NCI-H187 (cell line): ENCODE measurements around the gene BCL2.
A peak's percentile ranks its signal among the peaks of the same experiment; 100 is the strongest.
"Not testable (repeated sequence)": the region's sequence is repeated elsewhere in the genome, so short reads cannot be mapped to it uniquely, and the experiment has no call there.

Experiments used
- DNase-seq, 2 experiments: peaks; one replicate each; lab custom pipeline; 2025; lab: John Stamatoyannopoulos, UW

Gene BCL2

DNA sequence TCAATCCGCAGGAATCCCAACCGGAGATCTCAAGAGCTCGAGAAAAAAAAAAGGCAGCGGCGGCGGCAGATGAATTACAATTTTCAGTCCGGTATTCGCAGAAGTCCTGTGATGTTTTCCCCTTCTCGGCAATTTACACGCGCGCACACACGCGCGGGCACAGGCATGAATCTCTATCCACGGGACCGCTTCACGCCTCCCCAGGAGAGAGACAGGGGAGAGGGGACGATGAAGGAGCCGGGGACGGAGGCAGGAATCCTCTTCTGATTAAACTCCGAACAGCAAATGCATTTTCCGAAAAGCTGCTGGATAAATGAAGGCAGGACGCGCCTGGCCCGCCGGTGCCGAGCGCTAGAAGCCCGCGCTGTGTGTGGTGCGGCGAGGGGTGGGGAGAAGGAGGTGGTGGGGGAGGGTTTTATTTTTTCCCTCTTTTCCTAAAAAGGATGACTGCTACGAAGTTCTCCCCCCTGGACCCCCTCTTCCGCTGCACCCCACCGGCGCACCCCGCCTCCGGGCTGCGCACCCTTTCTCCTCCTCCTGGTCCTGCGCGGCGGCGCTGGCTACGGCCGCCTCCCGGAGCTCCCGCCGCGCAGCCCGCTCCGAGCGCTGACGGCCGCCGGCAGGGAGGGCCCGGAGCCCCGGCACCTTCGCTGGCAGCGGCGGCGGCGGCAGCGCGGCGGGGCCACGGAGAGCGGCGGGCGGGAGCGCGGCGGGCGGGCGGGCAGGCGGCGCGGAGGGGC is at the start of gene BCL2:
Gene BCL2, minus strand, starts transcription at position 387 of the 740 bp plus-strand sequence.
- DNase-seq = peak in 1 of 2 experiments; percentile 41

DNA sequence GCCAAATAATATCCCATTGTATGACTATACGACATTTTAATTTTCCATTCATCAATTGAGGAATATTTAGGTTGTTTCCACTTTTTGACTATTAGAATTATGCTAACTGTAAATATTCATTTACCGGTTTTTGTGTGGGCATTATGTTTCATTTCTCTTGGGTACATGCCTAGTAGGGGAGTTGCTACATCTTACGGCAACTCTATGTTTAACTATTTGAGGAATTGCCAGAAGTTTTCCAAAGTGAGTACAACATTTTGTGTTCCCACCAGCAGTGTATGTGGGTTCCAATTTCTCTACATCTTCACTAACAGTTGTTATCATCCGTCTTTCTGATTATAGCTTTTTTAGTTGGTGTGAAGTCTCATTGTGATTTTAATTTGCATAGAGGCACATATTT is 49.0 kb upstream of the BCL2 start:
- no peak for DNase-seq

DNA sequence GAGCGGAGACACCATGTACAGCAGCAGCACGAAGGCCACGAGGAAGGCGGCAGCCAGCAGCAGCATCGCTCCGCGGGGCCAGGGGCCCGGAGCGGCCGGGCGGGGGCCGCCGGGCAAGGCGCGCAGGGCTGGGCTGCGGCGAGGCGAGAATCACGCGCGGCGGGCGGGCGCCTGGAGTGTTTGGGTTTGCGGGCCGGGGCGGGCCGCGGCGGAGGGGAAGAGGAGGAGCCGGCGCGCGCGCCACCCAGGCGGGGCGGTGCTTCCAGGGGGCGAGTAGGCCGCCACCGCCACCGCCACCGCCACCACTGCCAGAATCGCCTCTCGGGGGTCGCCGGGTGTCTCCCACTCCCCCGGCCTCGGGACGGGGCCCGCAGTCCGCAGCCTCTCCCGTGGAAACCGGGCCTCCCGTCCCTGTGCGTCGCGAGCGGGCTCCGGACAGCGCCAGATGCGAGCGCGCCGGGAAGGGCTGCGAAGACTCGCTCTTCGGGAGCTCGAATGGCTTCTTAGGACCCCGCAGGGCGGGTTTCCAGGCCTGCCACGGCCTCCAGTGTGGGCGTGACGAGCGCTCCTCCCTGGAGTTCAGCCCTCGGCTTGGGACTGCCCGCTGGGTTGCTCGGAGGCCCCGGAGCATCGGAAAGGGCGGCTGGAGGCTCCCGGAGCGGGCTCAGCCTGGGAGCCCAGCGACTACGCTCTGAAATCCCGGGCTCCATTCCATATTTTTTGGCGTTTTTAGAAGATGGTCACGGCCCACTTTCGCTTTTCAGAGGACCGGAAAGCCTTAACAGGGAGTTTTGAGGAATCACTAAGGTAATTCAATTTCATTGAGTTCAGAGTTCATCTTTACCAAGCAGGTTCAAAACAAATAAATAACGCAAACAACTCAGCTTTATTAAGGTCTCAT is 47.7 kb upstream of the BCL2 start, which contains the start of gene KDSR:
Gene KDSR, minus strand, starts transcription at position 154 of the 901 bp plus-strand sequence. Its CDS starts 88 bp downstream, at position 66.
- DNase-seq = peak; percentile 93

DNA sequence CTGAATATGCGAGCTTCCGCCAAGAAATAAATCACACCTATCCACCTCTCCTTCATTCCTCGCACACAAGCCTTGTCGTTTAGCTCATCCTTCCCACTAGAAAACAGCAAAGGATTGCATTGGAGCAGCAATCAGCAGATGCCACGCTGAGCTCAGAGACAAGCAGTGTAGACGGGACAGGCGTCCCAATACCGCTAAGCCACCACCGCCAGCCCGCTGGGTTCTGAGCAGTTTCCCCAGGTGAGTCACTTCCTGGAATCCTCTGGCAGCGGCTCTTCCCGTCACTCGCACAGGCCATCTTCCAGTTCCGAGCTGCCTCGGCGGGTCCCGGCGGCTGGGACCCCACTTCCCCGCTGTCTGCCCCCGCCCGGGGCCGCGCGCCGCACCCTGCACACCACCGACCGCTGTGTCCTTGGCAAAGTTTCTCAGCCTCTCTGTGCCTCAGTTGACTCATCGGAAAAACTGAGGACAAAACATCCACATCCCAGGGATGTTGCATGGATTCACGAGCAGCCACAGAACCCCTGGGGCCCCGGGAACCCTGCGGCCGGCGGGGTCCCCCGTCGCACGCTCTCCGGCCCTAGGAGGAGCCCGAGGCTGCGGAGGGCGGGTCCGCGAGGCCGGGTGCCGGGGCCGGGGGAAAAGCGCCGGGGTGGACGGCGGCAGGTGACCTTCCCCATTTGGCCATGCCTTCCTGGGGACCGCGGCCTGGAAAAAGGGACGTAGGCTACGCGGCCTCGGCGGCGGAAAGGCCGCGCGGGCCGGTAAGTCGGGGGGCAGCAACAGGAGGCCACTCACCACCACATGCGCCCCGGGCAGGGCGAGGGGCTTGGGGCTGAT is 46.9 kb upstream of the BCL2 start:
- no peak for DNase-seq

DNA sequence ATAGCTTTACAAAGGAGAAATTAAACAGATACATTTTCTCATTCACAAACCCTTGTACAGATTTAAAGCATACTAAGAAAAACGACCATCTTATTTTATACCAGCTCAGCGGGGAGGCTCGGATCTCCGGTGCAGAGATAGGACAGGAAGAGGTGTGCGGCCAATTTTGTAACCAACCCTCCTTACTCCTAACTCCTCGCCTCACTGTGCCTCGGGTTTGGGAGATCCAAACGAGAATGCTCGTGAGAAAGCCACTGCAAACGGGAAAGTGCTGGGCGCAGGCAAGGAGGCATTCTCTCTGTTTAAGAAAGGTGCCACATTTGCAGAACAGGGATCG is 46.3 kb upstream of the BCL2 start:
- DNase-seq = no peak

DNA sequence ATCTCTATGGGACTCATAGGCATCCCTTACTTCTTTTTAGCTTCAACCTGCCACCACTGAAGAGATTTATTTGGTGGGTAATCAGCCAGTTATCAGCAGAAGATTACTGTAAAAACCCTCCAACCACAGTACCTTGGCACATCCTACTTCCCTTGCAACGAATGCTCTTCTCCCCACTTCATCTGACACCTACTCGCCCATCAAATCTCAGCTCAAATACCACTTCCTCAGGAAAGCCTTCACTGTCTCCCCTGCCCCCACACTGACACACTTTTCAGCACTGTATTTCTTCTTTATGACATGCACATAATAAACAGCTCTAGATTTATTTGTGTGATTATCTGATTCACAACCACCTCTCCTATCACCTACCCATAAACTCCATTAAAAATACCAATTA is 44.4 kb upstream of the BCL2 start:
- DNase-seq = no peak

DNA sequence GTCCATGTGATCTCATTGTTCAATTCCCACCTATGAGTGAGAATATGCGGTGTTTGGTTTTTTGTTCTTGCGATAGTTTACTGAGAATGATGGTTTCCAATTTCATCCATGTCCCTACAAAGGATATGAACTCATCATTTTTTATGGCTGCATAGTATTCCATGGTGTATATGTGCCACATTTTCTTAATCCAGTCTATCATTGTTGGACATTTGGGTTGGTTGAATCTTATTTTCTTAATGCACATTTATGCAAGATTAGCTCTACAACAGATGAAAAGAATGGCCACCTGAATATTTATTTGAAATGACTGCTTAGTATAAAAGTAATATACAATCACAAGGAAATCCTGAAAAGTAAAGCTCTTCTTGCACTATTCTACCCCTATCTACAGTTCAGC is 43.9 kb upstream of the BCL2 start:
- DNase-seq = not testable (repeated sequence)

DNA sequence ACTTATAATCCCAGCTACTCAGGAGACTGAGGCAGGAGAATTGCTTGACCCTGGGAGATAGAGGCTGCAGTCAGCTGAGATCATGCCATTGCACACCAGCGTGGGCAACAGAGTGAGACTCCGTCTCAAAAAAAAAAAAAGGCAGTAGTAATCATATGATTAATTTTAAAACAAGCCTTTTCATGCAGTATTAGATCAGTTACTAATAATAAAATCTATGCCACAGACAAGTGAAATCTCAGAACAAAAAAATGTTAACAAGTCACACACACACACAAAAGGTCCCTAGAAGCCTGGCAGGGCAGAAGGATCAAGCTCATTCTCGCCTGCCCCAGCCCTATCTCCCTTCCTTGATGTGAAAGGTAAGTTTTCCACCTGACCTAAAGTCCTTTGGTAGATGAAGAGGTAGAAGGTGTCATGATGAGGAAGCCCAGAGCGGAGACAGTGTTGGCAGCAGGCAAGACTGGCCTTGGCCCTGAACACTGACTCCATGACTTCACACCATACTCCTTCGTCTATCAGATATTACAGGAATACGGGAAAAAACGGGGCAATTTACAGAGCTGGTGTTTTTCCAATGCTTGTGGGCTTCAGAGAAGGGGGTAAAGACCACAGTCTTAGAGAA is 36.8 kb upstream of the BCL2 start:
- DNase-seq = no peak

DNA sequence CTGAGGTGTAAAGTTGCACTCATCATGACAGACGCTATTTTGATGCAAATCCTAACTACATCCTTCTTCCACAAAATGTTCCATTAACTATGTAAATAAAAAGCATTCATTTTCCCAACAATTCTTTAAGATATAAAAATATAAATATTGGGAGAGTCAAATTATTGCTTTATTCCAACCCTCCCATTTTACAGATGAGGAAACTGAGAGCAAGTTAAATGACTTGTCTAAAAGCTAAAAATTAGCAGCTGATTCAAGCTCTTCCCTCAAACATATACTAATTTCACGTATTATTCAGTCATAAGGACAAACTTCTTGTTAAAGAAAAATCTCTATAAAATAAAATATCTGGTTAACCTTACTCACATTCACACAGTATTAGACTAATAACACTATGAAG is 30.7 kb upstream of the BCL2 start:
- no peak for DNase-seq

DNA sequence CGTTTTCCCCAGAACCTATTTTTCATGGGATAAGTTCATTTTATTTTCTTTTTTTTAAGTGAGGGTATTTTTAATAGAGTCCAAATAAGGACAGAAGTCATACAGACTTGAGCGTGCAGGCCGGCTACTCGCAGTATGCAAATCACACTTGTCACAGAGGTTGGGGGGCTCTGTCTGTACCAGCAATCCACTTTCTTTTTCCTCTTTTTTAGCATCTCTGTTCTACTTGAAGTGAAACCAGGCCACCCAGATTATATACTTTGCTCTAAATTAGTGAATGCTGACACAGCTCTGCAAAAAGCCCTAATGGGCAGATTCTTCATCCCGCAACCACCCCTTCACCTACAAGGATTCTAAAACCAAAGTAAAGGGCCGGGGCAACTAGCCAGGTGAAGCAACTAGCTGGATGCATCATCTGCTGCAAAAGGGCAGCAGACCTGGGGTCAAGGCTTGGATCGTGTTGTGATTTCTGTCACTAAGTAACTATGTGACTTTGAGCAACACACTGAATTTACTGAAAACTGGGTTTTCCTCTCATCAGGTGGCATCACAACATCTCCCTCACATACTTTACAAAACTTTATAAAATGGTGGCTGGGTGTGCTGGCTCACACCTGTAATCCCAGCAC is 29.1 kb upstream of the BCL2 start:
- no peak for DNase-seq

DNA sequence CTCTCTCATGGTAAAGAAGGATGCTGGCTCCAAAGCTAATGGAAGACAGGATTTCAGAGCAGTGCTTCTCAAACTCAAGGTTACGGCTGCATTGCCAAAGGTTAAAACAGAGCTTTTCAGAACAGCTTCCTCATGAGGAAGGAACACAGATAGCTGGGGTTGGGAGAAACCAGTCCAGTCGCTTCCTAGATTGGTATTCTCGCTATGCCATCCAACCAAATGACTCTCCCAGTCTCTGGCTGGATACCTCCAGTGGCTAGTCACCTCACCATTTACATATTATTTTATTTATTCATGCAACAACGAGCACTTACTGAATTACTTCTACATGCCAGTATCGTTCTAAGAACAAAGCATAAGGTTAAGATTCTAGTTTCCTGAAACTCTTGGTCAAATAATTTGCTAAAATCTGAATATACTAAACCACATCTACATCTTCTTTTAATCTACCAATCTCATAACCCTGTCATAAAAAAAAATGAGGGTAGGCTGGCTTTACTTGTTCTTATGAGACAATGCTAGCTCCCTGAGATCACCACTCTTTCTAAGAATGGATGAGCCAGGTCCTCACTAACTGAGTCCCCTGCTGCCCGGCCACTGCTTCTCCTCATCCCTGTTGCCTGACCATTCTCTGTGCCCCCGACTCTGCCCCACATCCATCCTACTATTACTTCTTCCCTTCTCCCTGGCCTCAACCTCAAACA is 27.1 kb upstream of the BCL2 start:
- DNase-seq = no peak

DNA sequence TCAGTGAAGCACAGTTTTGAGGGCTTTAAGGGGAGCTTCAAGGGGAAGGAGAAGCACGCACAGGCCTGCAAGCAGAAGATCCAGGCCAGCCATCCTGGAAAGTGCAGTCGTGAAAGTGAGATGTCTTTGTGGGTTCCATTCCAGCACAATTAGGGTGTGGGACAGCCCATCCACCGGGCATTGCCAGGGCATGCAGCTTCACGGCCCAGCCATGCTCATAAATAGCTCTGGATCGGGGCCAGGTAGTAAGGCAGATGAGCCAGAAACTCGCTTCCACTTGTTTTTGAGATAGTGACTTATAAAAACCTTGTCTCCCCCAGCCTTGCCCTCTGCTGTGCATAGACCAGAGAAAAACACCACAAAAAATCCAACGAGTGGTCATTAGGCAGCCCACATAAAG is 26.5 kb upstream of the BCL2 start:
- DNase-seq = no peak

DNA sequence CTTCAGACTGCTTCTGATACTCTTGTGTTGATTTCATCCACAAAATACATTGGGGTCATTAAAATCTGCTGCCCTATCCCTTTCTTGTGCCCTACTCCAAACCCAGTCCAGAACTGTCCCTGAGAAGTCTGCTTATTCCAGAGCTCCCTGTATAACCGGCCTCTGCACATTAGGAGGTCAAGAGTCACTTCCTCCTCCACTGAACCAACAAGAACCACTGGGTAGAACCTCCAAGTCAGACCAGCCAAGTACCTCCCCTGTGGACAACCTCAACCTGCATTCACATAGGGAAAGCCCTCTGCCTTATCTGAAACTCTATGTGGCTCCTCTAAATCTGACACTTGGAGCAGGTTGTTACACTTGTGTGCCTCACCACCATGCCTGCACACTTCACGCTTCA is 25.3 kb upstream of the BCL2 start:
- DNase-seq = no peak

DNA sequence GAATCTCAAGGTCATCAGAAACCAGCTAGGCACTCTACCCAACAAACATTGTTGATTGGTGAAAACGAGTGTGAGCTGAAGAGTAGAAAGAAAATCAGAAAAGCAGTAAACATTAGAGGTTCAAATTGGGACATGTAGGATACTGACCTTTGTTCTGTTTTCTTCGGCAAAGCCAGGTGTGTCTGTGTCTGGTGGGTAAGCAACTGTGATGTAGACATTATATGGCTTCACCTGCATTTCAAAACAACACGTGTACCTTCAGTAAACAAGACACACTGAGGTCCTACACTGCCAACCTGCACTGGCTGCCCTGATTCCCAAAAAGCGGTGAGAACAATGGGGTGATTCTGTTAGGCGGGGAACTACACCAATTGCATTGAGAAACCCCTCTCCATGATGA is 24.7 kb upstream of the BCL2 start:
- DNase-seq = no peak

DNA sequence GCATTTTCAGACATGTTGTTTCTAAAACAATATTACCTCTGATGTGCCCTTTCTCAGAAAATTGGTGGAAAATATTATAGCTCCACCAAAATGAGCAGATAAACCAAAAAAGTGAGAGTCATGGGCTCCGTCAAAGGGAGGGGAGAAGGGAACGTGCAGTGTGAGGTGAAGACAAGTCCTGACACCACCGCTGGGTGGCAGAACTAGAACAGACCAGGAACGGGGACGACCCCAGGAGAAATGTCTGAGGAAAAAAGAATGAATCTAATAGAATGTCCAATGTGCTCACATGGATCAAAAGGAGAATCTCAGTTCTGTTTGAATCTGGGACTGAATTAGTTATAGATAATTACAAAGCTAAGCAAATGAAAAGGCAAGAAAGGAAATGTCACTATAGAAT is 22.6 kb upstream of the BCL2 start:
- no peak for DNase-seq

DNA sequence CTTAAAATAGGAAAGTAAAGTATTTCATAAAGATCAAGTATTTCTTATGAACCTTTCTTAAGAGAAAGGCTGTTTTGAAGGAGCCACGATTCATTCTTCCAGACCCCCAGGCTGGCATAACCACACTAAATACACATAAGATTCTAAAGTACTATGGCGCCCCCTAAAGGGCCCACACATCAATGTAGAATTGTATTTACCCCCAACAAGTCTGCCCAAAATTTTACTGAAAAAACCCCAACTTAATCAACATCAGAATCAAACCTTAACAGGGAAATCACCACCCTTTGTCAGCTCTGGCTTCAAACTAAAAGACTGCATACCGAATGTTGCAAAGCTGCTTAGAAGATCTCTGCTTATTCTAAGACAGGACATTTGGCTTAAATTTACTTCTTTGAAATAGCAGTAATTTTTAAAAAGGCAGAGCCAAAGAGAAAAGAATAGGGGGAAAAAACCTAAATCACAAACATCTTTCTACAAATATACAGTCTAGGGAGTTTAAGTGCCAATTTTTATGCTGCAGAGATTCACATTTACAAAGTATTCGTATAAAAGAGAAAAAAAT is 20.4 kb upstream of the BCL2 start:
- no peak for DNase-seq

DNA sequence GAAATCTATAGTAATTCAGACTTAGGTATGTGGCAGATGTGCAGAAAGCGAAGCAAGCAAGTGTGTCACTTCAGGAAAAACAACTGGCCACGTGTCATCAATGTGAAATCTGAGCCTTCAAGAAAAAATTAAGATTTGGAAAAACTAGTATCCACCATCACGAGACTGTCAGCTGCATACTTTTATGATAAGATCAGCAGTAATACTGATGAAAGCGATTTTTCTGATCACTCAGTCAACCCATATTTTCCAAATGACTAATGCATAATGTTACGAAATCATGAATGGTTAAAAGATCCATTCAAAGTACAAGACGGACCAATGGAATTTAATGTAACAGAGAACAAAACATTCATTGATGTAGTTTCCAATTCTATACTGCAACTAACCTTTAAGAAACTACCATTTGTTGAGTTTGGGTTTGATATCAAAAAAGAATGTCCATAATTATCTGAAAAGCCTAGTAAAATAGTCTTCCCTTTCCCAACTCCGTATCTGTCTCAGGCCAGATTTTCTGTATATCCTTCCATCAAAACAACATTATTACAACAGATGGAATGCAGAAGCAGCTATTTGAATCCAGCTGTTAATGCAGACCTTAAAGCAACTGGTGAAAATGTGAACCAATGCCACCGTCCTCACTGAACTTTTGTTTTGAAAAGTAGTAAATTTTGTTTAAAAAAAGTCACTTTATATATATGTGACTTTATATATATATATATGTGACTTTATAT is 17.0 kb upstream of the BCL2 start:
- no peak for DNase-seq

DNA sequence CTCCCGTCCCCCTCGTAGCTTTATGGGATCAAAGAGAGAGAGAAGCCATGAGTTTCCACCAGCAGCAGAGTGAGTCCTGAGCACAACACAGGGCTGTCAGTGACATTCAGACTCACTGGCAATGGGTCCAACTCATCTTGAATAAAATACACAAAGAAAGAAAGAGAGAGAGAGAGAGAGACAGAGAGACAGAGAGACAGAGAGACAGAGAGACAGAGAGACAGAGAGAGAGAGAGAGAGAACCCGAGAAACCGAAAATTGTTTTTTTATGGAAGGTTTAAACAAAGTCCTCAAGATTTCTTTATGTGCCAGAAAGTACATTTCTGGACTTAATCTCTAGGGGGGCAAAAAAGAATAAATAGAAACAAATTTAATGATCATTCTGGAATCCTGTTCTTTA is 11.5 kb upstream of the BCL2 start:
- DNase-seq = no peak

DNA sequence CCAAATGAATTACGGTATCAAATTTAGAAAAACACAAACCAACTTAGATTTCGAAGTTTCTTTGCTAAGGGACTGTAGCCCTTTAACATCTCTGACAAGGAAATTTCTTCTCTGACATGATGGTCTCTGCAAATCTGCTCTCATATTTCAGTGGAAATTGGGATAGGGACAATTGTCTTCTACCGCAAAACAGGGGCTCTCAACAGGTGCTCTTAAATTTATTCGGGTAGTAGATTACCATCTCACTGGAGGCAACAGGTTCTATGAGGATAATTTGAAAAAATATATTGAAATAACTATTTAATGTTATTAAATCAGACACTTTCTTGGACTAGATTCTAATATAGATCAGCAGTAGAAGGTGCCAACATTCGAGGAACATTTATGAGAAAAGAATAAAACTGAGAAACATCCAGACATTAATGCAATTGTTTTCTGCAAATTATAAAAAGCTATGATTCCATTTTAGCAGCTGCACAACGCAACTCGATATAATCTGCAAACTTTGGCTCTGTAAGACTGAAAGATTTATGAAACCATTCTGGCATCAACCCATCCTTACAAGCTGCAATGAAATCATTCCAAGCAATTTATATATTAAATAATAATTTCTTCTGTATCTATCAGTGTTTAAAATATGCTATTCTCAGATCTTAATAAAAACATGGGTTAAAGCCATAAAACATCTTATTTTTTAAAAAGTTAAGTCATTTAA is 10.0 kb upstream of the BCL2 start:
- no peak for DNase-seq
